Middle frontal gyrus (tissue), 1 donor: ENCODE measurements around the gene GHR.

Source experiments
- DNase-seq: peaks from one replicate; pipeline ENCODE4 v3.0.0-alpha.2; 2015; ENCODE audit warnings: low spot score; ENCODE audit errors: extremely low spot score

Gene GHR

GRCh38 chr5:42461507-42461906 lies 38.3 kb downstream of the GHR start:
- no peak for DNase-seq

GRCh38 chr5:42462083-42462482 lies 38.8 kb downstream of the GHR start:
- DNase-seq, result no peak

GRCh38 chr5:42467572-42467971 lies 44.3 kb downstream of the GHR start:
- no peak for DNase-seq

GRCh38 chr5:42467981-42468524 lies 44.8 kb downstream of the GHR start:
- no peak for DNase-seq

- DNase-seq, result no peak
Measured at GRCh38 chr5:42483472-42484154, 60.4 kb downstream of the GHR start.

- DNase-seq, result no peak
Measured at GRCh38 chr5:42487077-42487476, 63.8 kb downstream of the GHR start.

GRCh38 chr5:42487821-42488220 lies 64.6 kb downstream of the GHR start:
- no peak for DNase-seq

GRCh38 chr5:42490831-42491230 lies 67.6 kb downstream of the GHR start:
- no peak for DNase-seq

- no peak for DNase-seq
Measured at GRCh38 chr5:42491699-42492098, 68.5 kb downstream of the GHR start.

- DNase-seq, result no peak
Measured at GRCh38 chr5:42492974-42493373, 69.7 kb downstream of the GHR start.

GRCh38 chr5:42494414-42494813 lies 71.2 kb downstream of the GHR start:
- no peak for DNase-seq

GRCh38 chr5:42495914-42496313 lies 72.7 kb downstream of the GHR start:
- no peak for DNase-seq

GRCh38 chr5:42496397-42497156 lies 73.3 kb downstream of the GHR start:
- DNase-seq, result no peak

GRCh38 chr5:42498000-42498399 lies 74.8 kb downstream of the GHR start:
- DNase-seq, result no peak

- no peak for DNase-seq
Measured at GRCh38 chr5:42499016-42499415, 75.8 kb downstream of the GHR start.

GRCh38 chr5:42500003-42500599 lies 76.9 kb downstream of the GHR start:
- no peak for DNase-seq

GRCh38 chr5:42502613-42503470 lies 79.6 kb downstream of the GHR start:
- DNase-seq, result no peak

- DNase-seq, result no peak
Measured at GRCh38 chr5:42506662-42507061, 83.4 kb downstream of the GHR start.

- no peak for DNase-seq
Measured at GRCh38 chr5:42507451-42508097, 84.3 kb downstream of the GHR start.

GRCh38 chr5:42513246-42513645 lies 90.0 kb downstream of the GHR start:
- no peak for DNase-seq

- DNase-seq, result no peak
Measured at GRCh38 chr5:42514754-42515153, 91.5 kb downstream of the GHR start.
